Coronary artery (tissue), 2 donors: Measurements from ENCODE around the gene DIP2C.

ENCODE experiments used
- DNase-seq: peaks from one replicate; pipeline ENCODE4 v3.0.0-alpha.2; 2017; ENCODE audit warnings: low spot score
- H3K27ac ChIP-seq, 2 donors: fragments of 200-600 bp; sonication (generic); one replicate each; pipeline ENCODE4 v1.5.1; 2016 to 2019
- H3K4me3 ChIP-seq: fragments of 200-600 bp; sonication (generic); 2 replicates; pipeline ENCODE4 v1.5.1; 2016; ENCODE audit warnings: mild to moderate bottlenecking, moderate library complexity
- TF ChIP-seq, protein P1 (sequence below): fragments of 200-600 bp; sonication (generic); IDR thresholded peaks from one replicate; pipeline ENCODE4 v1.5.1; 2019; ENCODE audit warnings: antibody characterized with exemption

The DIP2C gene

DNA sequence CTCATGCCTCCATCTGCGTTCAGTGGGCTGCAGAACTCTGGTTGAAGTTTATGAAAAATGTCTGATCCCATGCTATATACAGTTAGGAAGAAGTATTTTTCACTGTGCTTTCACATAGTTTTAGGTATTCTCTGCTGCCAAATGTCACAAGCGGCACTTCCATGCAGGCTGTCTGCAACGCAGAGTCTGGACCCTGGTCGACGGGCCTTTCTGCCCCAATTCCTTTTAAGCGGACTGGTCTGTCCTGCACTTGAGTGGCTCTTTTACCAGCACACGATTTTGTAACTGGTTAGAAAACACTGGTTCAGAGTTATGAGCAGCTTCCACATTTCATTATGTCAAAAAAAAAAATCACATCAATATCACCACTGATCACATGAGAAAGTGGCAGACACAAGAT lies 143.0 kb downstream of the DIP2C start:
- H3K27ac ChIP-seq: no peak overlapping the region
- TF ChIP-seq, protein P1, sequence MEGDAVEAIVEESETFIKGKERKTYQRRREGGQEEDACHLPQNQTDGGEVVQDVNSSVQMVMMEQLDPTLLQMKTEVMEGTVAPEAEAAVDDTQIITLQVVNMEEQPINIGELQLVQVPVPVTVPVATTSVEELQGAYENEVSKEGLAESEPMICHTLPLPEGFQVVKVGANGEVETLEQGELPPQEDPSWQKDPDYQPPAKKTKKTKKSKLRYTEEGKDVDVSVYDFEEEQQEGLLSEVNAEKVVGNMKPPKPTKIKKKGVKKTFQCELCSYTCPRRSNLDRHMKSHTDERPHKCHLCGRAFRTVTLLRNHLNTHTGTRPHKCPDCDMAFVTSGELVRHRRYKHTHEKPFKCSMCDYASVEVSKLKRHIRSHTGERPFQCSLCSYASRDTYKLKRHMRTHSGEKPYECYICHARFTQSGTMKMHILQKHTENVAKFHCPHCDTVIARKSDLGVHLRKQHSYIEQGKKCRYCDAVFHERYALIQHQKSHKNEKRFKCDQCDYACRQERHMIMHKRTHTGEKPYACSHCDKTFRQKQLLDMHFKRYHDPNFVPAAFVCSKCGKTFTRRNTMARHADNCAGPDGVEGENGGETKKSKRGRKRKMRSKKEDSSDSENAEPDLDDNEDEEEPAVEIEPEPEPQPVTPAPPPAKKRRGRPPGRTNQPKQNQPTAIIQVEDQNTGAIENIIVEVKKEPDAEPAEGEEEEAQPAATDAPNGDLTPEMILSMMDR: no peak
- no peak for DNase-seq
- no peak overlapping the region for H3K4me3 ChIP-seq

DNA sequence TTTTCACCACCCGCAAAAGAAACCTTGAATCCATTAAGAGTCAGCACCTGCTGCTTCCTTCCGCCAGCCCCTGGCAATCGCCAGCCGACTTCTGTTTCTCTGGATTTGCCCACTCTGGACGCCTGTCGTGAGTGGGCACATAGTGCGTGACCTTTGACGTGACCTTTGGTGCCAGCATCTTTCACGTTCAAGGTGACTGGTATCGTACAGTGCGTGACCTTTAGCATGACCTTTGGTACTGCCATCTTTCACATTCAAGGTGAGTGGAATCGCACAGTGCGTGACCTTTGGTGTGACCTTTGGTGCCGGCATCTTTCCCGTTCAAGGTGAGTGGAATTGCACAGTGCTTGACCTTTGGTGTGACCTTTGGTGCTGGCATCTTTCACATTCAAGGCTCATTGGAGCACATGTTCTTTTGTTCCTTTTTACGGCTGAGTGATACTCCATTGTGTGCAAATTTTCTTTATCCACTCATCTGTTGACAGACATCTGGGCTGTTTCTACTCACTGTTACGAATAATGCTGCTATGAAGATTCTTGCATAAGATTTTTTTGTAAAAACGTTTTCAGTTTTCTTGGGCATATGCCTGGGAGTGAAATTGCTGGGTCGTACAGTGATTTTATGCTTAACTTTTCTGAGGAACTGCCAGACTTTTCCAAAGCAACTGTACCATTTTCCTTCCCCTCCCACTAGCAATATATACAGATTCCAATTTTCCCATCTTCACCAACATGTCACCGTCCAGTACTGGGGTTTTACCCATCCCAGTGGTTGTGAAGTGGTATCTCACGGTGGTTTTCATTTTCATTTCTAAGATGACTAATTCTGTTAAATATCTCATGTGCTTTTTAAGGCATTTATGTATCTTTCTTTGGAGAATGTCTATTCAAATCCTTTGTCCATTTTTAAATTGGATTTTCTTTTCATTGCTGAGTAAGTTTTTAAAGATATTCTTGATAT lies 145.3 kb downstream of the DIP2C start:
- Histone ChIP-seq H3K4me3 (no peak overlapping the region), H3K27ac (no peak overlapping the region)
- DNase-seq: no peak
- TF ChIP-seq, protein P1: no peak

DNA sequence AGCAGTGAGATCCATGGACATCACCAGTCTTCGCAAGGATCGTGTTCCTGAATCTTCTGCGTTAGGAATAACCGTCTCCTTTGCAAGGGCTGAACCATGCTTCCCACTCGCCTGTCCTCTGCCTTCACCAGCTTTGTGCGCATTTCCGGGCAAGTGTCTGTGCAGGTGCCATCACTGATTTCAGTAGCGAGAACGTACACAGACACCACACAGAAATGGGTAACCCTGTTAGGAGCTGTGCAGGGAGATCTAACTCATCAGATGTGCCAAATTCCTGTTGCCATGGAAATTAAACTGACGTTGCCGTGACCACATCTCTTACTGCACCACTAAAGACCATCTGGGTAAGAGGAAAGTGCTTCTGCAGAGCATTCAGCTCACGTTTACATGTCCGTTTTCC lies 146.3 kb downstream of the DIP2C start:
- DNase-seq: no peak
- Histone ChIP-seq H3K4me3 (no peak overlapping the region), H3K27ac (no peak overlapping the region)
- TF ChIP-seq, protein P1: no peak

DNA sequence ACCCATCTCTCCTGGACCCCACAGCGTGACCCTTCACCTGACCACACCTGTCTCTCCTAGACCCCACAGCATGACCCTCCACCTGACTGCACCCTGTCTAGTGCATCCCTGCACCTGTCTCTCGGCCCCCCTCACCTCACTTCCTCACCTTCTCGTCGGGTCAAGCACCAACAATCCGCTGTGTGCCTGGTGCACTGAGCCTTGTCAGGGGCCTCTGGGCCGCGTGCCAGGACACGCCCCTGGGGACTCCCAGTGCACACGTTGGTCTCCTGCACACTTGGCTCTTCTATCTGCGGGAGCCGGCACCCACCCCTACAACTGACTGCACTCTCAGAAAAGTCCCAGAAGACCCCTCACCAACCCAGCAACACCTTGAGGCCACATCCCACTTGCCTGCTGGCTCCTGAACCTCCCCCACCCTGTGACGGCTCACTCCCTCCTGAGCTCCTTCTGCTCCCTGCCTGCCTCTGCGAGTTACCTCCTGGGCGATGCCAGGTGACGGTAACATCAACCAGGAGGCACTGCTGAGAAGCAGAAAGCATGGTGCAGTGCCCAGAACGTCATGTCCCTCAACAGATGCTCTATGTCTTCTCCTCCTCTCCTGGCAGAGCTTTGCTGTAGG lies 147.6 kb downstream of the DIP2C start:
- no peak for DNase-seq
- TF ChIP-seq, protein P1: no peak
- Histone ChIP-seq H3K4me3 (no peak overlapping the region), H3K27ac (no peak overlapping the region)

DNA sequence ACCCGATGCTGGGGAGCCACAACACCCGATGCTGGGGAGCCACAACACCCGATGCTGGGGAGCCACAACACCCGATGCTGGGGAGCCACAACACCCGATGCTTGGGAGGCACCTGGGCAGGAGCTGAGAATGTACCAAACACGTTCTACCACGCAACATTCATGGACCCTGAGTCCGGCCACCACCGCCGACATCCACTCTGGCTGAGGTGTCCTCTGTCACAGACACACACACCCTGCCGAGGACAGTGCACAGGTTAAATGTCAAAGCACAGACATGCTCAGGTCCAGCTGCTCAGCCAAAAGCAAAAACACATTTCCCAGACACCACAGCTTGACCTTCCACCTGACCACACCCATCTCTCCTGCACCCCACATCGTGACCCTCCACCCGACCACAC lies 148.4 kb downstream of the DIP2C start:
- no peak for DNase-seq
- Histone ChIP-seq H3K27ac (no peak overlapping the region), H3K4me3 (no peak overlapping the region)
- TF ChIP-seq, protein P1: no peak

DNA sequence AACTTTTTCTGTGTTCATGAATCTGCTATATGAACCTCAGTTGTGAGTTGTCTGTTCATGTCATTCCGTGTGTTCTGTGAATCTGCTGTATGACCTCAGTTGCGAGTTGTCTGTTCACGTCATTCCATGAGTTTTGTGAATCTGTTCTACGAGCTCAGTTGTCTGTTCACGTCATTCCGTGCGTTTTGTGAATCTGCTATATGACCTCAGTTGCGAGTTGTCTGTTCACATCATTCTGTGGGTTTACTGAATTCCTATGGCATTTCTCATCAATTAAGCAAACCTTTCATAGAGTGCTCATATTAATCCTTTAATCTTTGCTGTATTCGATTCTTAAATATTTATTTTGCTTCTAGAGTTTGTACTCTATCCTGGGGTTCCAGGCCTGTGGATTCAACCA lies 150.6 kb downstream of the DIP2C start:
- Histone ChIP-seq H3K27ac (no peak overlapping the region), H3K4me3 (no peak overlapping the region)
- peak; percentile 36 for DNase-seq
- TF ChIP-seq, protein P1: no peak
